ENCODE results near the gene ACP5.

Gene ACP5

GRCh38 chr19:11597202-11598102 is 20.0 kb upstream of the ACP5 start, which contains the start of gene ZNF627:
Gene ZNF627, plus strand, starts transcription at chr19:11597483. Its CDS starts 145 bp downstream, at chr19:11597628.
- CTCF ChIA-PET: interaction anchor here (0.7 to 2.0 kb wide), 3 partner anchors 14 to 101 kb away, joined by 3 to 5 read pairs (median 4); no protein-coding TSS in a partner anchor
- peak within 1 kb of the TSS; percentile 94 for H3K4me3 ChIP-seq (ENCODE audit: low read depth, low read length)
- peak; percentile 84 for DNase-seq (ENCODE audit: low read depth, low spot score)
- POLR2A ChIA-PET: interaction anchor here (0.5 to 0.7 kb wide), 2 partner anchors 19 to 1187 kb away, joined by 3 read pairs; no protein-coding TSS in a partner anchor
- TF ChIP-seq, protein P1, sequence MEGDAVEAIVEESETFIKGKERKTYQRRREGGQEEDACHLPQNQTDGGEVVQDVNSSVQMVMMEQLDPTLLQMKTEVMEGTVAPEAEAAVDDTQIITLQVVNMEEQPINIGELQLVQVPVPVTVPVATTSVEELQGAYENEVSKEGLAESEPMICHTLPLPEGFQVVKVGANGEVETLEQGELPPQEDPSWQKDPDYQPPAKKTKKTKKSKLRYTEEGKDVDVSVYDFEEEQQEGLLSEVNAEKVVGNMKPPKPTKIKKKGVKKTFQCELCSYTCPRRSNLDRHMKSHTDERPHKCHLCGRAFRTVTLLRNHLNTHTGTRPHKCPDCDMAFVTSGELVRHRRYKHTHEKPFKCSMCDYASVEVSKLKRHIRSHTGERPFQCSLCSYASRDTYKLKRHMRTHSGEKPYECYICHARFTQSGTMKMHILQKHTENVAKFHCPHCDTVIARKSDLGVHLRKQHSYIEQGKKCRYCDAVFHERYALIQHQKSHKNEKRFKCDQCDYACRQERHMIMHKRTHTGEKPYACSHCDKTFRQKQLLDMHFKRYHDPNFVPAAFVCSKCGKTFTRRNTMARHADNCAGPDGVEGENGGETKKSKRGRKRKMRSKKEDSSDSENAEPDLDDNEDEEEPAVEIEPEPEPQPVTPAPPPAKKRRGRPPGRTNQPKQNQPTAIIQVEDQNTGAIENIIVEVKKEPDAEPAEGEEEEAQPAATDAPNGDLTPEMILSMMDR (IDR thresholded peaks at IDR 0.05; ENCODE audit: insufficient read depth, low read length, missing control alignments): peak; percentile 15

DNA sequence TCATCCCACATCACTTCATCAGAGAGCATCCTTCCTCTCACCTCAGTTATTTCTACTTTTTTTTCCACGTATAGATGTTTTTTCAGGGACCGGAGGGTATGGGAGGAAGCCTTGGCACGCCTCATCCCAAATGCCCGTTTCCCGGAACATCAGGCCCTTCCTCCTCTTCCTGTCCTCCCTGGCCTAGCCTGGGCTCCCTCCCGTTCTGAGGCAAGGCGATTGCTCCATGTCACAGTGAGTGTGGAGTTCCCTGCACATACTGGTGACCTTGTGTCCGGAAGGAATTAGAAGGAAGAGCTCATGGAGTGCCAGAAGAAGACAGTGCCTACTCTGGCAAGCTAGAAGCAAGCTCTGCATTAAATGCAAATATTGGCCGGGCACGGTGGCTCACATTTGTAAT is 18.7 kb upstream of the ACP5 start:
- CTCF ChIA-PET: interaction anchor here (0.8 to 2.0 kb wide), 2 partner anchors 8 to 60 kb away, joined by 5 read pairs; no protein-coding TSS in a partner anchor
- POLR2A ChIA-PET: no interaction called here
- no peak overlapping the region for H3K4me3 ChIP-seq (ENCODE audit: low read depth, low read length)
- TF ChIP-seq, protein P1 (IDR thresholded peaks at IDR 0.05; ENCODE audit: insufficient read depth, low read length, missing control alignments): no peak
- DNase-seq (ENCODE audit: low read depth, low spot score): no peak

- H3K4me3 ChIP-seq (ENCODE audit: low read depth, low read length): no peak overlapping the region
- ChIA-PET POLR2A (no interaction called here), CTCF (interaction anchor here (1.2 to 2.0 kb wide), 3 partner anchors 15 to 58 kb away, joined by 3 to 6 read pairs (median 4); no protein-coding TSS in a partner anchor)
- TF ChIP-seq, protein P1 (IDR thresholded peaks at IDR 0.05; ENCODE audit: insufficient read depth, low read length, missing control alignments): no peak
- no peak for DNase-seq (ENCODE audit: low read depth, low spot score)
These were observed 16.6 kb upstream of the ACP5 start for GRCh38 chr19:11594084-11594483.

GRCh38 chr19:11587975-11588631 is 10.7 kb upstream of the ACP5 start:
- ChIA-PET CTCF (interaction anchor here (0.5 to 3.3 kb wide), 14 partner anchors 8 to 292 kb away, joined by 3 to 18 read pairs (median 4); partner anchors contain the start of genes ACP5, PRKCSH and TSPAN16), POLR2A (no interaction called here)
- H3K4me3 ChIP-seq (ENCODE audit: low read depth, low read length): no peak overlapping the region; the same call in 1 of the 2 replicates
- no peak for DNase-seq (ENCODE audit: low read depth, low spot score)
- TF ChIP-seq, protein P1 (IDR thresholded peaks at IDR 0.05; ENCODE audit: insufficient read depth, low read length, missing control alignments): no peak

GRCh38 chr19:11587302-11587974 is 10.0 kb upstream of the ACP5 start:
- DNase-seq (ENCODE audit: low read depth, low spot score): no peak
- TF ChIP-seq, protein P1 (IDR thresholded peaks at IDR 0.05; ENCODE audit: insufficient read depth, low read length, missing control alignments): peak; percentile 87
- H3K4me3 ChIP-seq (ENCODE audit: low read depth, low read length): no peak overlapping the region; the same call in 1 of the 2 replicates
- POLR2A ChIA-PET: no interaction called here
- CTCF ChIA-PET: interaction anchor here (0.5 to 14.8 kb wide), 11 partner anchors 9 to 238 kb away, joined by 3 to 123 read pairs (median 9); partner anchors contain the start of genes ACP5 and ELOF1

Data from AG04449 (cell line).